ENCODE measurements around the gene TPPP2. TPM values are rescaled to one million over a fixed set of nuclear protein-coding genes. Genes with fewer than 3 reads are reported as not detected.

Gene TPPP2
- total and polyA plus RNA-seq, 9 of the 15 experiments (the other 6 are each of a cell fraction or from before 2014, with no cell fraction given), result 0.18 TPM; not detected in 8

- TF ChIP-seq ZZZ3 (IDR thresholded peaks at IDR 0.05) (no peak), BRD9 (IDR thresholded peaks at IDR 0.05; ENCODE audit: low read depth, partially characterized antibody) (no peak), CAMTA2 (CRISPR knock-in tag; conservative IDR thresholded peaks at IDR 0.05) (no peak), SNAPC5 (CRISPR knock-in tag; IDR thresholded peaks at IDR 0.05) (no peak), IRF2 (CRISPR knock-in tag; IDR thresholded peaks at IDR 0.05) (no peak), TRIM25 (IDR thresholded peaks at IDR 0.05; ENCODE audit: borderline replicate concordance) (no peak), CHD4 (IDR thresholded peaks at IDR 0.05; ENCODE audit: insufficient read depth, insufficient replicate concordance, low read depth, low read length, poor library complexity, severe bottlenecking) (no peak), RAD21 (CRISPR knock-in tag; conservative IDR thresholded peaks at IDR 0.05 in 1 of 2, IDR thresholded peaks at IDR 0.05 in 1 of 2) (peak in 1 of 2 experiments; percentile 37; a peak in 2 of 4 replicates), HDAC3 (IDR thresholded peaks at IDR 0.05; ENCODE audit: borderline replicate concordance, partially characterized antibody) (no peak), KDM5B (IDR thresholded peaks at IDR 0.05; ENCODE audit: insufficient replicate concordance, low read depth, low read length) (peak; percentile 74), ZNF75A (CRISPR knock-in tag; IDR thresholded peaks at IDR 0.05) (no peak), PPARD (CRISPR knock-in tag; IDR thresholded peaks at IDR 0.05) (no peak), RERE (CRISPR knock-in tag; IDR thresholded peaks at IDR 0.05; ENCODE audit: borderline replicate concordance) (no peak), ERF (CRISPR knock-in tag; IDR thresholded peaks at IDR 0.05) (no peak), PHB2 (IDR thresholded peaks at IDR 0.05; ENCODE audit: low read depth) (no peak), RBM39 (optimal IDR thresholded peaks at IDR 0.05; ENCODE audit: low read depth, low read length) (no peak), SMARCA5 (IDR thresholded peaks at IDR 0.05) (no peak), FOSL1 (tag; conservative IDR thresholded peaks at IDR 0.05) (no peak), KLF10 (CRISPR knock-in tag; IDR thresholded peaks at IDR 0.05) (no peak)
- TF ChIP-seq, protein P1, sequence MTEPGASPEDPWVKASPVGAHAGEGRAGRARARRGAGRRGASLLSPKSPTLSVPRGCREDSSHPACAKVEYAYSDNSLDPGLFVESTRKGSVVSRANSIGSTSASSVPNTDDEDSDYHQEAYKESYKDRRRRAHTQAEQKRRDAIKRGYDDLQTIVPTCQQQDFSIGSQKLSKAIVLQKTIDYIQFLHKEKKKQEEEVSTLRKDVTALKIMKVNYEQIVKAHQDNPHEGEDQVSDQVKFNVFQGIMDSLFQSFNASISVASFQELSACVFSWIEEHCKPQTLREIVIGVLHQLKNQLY (CRISPR knock-in tag; conservative IDR thresholded peaks at IDR 0.05), result no peak
Observed at GRCh38 chr14:20989787-20990600, 40.0 kb upstream of the TPPP2 start, which contains the start of gene METTL17 (continued).

Data from K562 (cell line).